ENCODE results near the gene RAVER1. TPM values are rescaled to one million over a fixed set of nuclear protein-coding genes. Genes with fewer than 3 reads are reported as not detected.

Gene RAVER1
- total and polyA plus RNA-seq, 9 of the 15 experiments (the other 6 are each of a cell fraction or from before 2014, with no cell fraction given), result 0.06 to 113 (median 7.0) TPM

GRCh38 chr19:10292789-10293636 lies 40.3 kb downstream of the RAVER1 start:
- ChIA-PET CTCF (ENCODE audit: low intra/inter-chr PET ratio) (no interaction called here), POLR2A (interaction anchor here (0.6 to 1.1 kb wide), 6 partner anchors 9 to 301 kb away, joined by 3 to 5 read pairs (median 3); partner anchors contain the start of gene ICAM1)
- Histone ChIP-seq H3K36me3 (ENCODE audit: control insufficient read depth, insufficient read depth, low read length) (peaks cover 40% of the 10 kb centered on the region; the same call in 2 of the 3 replicates), H3K4me2 (ENCODE audit: insufficient read depth, low read length) (peak overlapping the region; percentile 93), H3K9me1 (ENCODE audit: control insufficient read depth, insufficient read depth, low read length) (no peaks in the 10 kb centered on the region), H3K9ac (ENCODE audit: insufficient read depth in 1 of 2, low read depth in 2 of 2, low read length in 2 of 2) (peak overlapping the region; percentile 62 to 90), H4K20me1 (replicated peaks; ENCODE audit: control insufficient read depth, insufficient read depth, low read length) (no peaks in the 10 kb centered on the region; the same call in 1 of the 2 replicates), H3K4me3 (peak overlapping the region; percentile 79), H3K27me3 (ENCODE audit: control insufficient read depth in 2 of 2, insufficient read depth in 2 of 2, low read length in 2 of 2) (no peaks in the 10 kb centered on the region), H3K4me1 (replicated peaks in 1 of 2; ENCODE audit: control insufficient read depth in 2 of 2, insufficient read depth in 2 of 2, low read length in 2 of 2) (peaks cover 12 to 81% of the 10 kb centered on the region in 2 experiments; a peak in 4 of 5 replicates), H3K9me3 (replicated peaks; ENCODE audit: control insufficient read depth, insufficient read depth, low read depth, low read length) (peaks cover 2% of the 10 kb centered on the region; the same call in 1 of the 2 replicates), H3K79me2 (ENCODE audit: control insufficient read depth, insufficient read depth, low read length) (peaks cover 74% of the 10 kb centered on the region), H2AFZ (ENCODE audit: low read depth, low read length) (peak overlapping the region; percentile 35), H3K27ac (ENCODE audit: extremely low read depth, low read depth, low read length) (peak overlapping the region; percentile 74)
- in situ Hi-C loops (cut with MboI) (no loop called here), intact Hi-C loops (cut with micrococcal nuclease) (no loop called here)
- DNase-seq (ENCODE audit: extremely low read depth in 1 of 4, low spot score in 3 of 4), result peak in 3 of 4 experiments; percentile 38 to 77 (median 40)
- no TSS peak for BruUV-seq (replicated peaks)
- WGBS (ENCODE audit: insufficient coverage, low coverage, missing lambda C conversion rate), result 18% methylated on average over 54 of the region's 56 CpGs
- peak; percentile 62 for FAIRE-seq
- peak; percentile 6 for ATAC-seq
- no peak for TF ChIP-seq FIP1L1 (IDR thresholded peaks at IDR 0.05; ENCODE audit: low read depth, low read length, poor library complexity, severe bottlenecking)
- TF ChIP-seq FOXA3 (CRISPR knock-in tag; conservative IDR thresholded peaks at IDR 0.05 in 1 of 2, IDR thresholded peaks at IDR 0.05 in 1 of 2), result no peak; a peak in 1 of 4 replicates
- TF ChIP-seq SMAD2 (IDR thresholded peaks at IDR 0.05; ENCODE audit: low read depth, low read length), result no peak
- no peak for TF ChIP-seq E2F3 (CRISPR knock-in tag; IDR thresholded peaks at IDR 0.05)
- no peak for TF ChIP-seq SRSF1 (IDR thresholded peaks at IDR 0.05; ENCODE audit: low read depth, low read length)
- 0 out of 2 replicates have a peak, but pooled peaks have one; percentile 15 for TF ChIP-seq HLTF (IDR thresholded peaks at IDR 0.05)
- no peak for TF ChIP-seq EP300 (IDR thresholded peaks at IDR 0.05; ENCODE audit: low read length)
- TF ChIP-seq NFIX (CRISPR knock-in tag; IDR thresholded peaks at IDR 0.05; ENCODE audit: low read depth), result no peak
- no peak for TF ChIP-seq ZNF263 (CRISPR knock-in tag; IDR thresholded peaks at IDR 0.05; ENCODE audit: borderline replicate concordance)
- no peak for TF ChIP-seq ZNF277 (CRISPR knock-in tag; IDR thresholded peaks at IDR 0.05; ENCODE audit: borderline replicate concordance)
- TF ChIP-seq CBX2 (IDR thresholded peaks at IDR 0.05; ENCODE audit: insufficient read depth, low read length, poor library complexity, severe bottlenecking), result no peak
- no peak for TF ChIP-seq TSC22D4 (tag; IDR thresholded peaks at IDR 0.05)
- TF ChIP-seq ZFX (CRISPR knock-in tag; IDR thresholded peaks at IDR 0.05), result peak; percentile 63
- TF ChIP-seq MNT (conservative IDR thresholded peaks at IDR 0.05), result peak in 1 of 2 experiments; percentile 22; a peak in 2 of 4 replicates
- no peak; the same call in 1 of the 2 replicates for TF ChIP-seq THRB (CRISPR knock-in tag; conservative IDR thresholded peaks at IDR 0.05)
- no peak for TF ChIP-seq SNAPC5 (CRISPR knock-in tag; IDR thresholded peaks at IDR 0.05)

Data from K562 (cell line).